ENCODE measurements around the gene SFRP5. TPM values are rescaled to one million over a fixed set of nuclear protein-coding genes. Genes with fewer than 3 reads are reported as not detected.

SFRP5 gene
- total RNA-seq, 1 experiment from 2014 or later = not detected

- no peak for TF ChIP-seq EZH2 (IDR thresholded peaks at IDR 0.05)
- TF ChIP-seq CBX3 (IDR thresholded peaks at IDR 0.05; ENCODE audit: low read depth) = no peak
- TF ChIP-seq YY1 (IDR thresholded peaks at IDR 0.05; ENCODE audit: extremely low read depth, insufficient replicate concordance, low read depth, low read length) = no peak
- no peak for TF ChIP-seq EGR1 (IDR thresholded peaks at IDR 0.05; ENCODE audit: low read depth)
- TF ChIP-seq REST (IDR thresholded peaks at IDR 0.05; ENCODE audit: low read depth) = no peak
- TF ChIP-seq POLR2AphosphoS5 (IDR thresholded peaks at IDR 0.05; ENCODE audit: low read depth, low read length) = no peak
- no peak for TF ChIP-seq ZFX (IDR thresholded peaks at IDR 0.05)
- TF ChIP-seq ELF1 (IDR thresholded peaks at IDR 0.05; ENCODE audit: borderline replicate concordance, low read depth) = no peak
- TF ChIP-seq FOSL1 (IDR thresholded peaks at IDR 0.05; ENCODE audit: low read depth) = no peak
- TF ChIP-seq CTCF (IDR thresholded peaks at IDR 0.05 in 2 of 3, conservative IDR thresholded peaks at IDR 0.05 in 1 of 3; ENCODE audit: borderline replicate concordance in 1 of 3, insufficient read depth in 1 of 3, low read depth in 2 of 3, low read length in 2 of 3) = no peak
- no peak for TF ChIP-seq RAD21 (IDR thresholded peaks at IDR 0.05; ENCODE audit: low read depth)
- TF ChIP-seq ZBTB33 (IDR thresholded peaks at IDR 0.05; ENCODE audit: extremely low read depth, insufficient replicate concordance, low read length) = no peak
- no peak for TF ChIP-seq ZNF274 (IDR thresholded peaks at IDR 0.05; ENCODE audit: low read depth, low read length)
- ChIA-PET POLR2A (no interaction called here), RAD21 (ENCODE audit: low non-redundant PET in 1 of 2, low total read pairs in 2 of 2, uncharacterized antibody in 2 of 2, unreplicated experiment in 2 of 2) (no interaction called here), CTCF (interaction anchor here (1.1 kb wide), 1 partner anchor 84 kb away, joined by 3 read pairs; no protein-coding TSS in a partner anchor)
- DNase-seq (ENCODE audit: low read depth, low spot score) (no peak), ATAC-seq (no peak)
- Histone ChIP-seq H3K9me3 (ENCODE audit: control insufficient read depth in 1 of 2, insufficient read depth in 1 of 2, low read depth in 1 of 2, low read length in 2 of 2) (no peaks in the 10 kb centered on the region), H3K4me3 (replicated peaks in 1 of 2; ENCODE audit: low read depth in 1 of 2, low read length in 2 of 2) (no peak overlapping the region), H3K9ac (ENCODE audit: low read length) (no peak overlapping the region), H3K36me3 (ENCODE audit: control insufficient read depth in 1 of 2, insufficient read depth in 2 of 2, low read length in 2 of 2) (no peaks in the 10 kb centered on the region), H2AFZ (ENCODE audit: low read depth, low read length, poor library complexity, severe bottlenecking) (no peak overlapping the region), H3K79me2 (ENCODE audit: insufficient read depth, low read length) (no peaks in the 10 kb centered on the region), H3K27me3 (ENCODE audit: insufficient read depth, low read length) (no peaks in the 10 kb centered on the region), H3K27ac (ENCODE audit: low read depth, low read length) (no peak overlapping the region), H4K20me1 (ENCODE audit: insufficient read depth) (no peaks in the 10 kb centered on the region), H3K4me1 (ENCODE audit: control insufficient read depth in 1 of 2, insufficient read depth in 2 of 2, low read length in 2 of 2) (no peaks in the 10 kb centered on the region), H3K9me2 (ENCODE audit: insufficient read depth) (no peaks in the 10 kb centered on the region), H3K4me2 (ENCODE audit: low read length) (no peak overlapping the region)
- no TSS peak for BruUV-seq (replicated peaks)
- intact Hi-C loops (cut with micrococcal nuclease) = no loop called here
Measured at GRCh38 chr10:97785231-97785630, 13.4 kb upstream of the SFRP5 start.

Data from HCT116 (cell line).